Spleen (tissue), 11 donors: ENCODE measurements around the gene SLN. TPM values are rescaled to one million over a fixed set of nuclear protein-coding genes. Genes with fewer than 3 reads are reported as not detected.

Experiments
- DNase-seq: peaks from one replicate; pipeline ENCODE4 v3.0.0-alpha.2; 2020
- H3K27ac ChIP-seq, 8 donors: fragments of 200-600 bp; sonication (generic) in 7 of 8; 1 replicate in 4 of 8; 2 replicates in 4 of 8; pipeline versions ENCODE4 v1.5.0 to v1.8.0; 2016 to 2021; ENCODE audit warnings: inconsistent platforms in 4 of 8, mild to moderate bottlenecking in 4 of 8, moderate library complexity in 1 of 8
- H3K27me3 ChIP-seq, 7 donors: fragments of 200-600 bp; sonication (generic) in 6 of 7; replicated peaks in 1 of 7; 1 replicate in 4 of 7; 2 replicates in 3 of 7; pipeline versions ENCODE4 v1.5.0 to v1.8.0; 2016 to 2021; ENCODE audit warnings: inconsistent platforms in 3 of 7, mild to moderate bottlenecking in 1 of 7
- H3K36me3 ChIP-seq, 6 donors: fragments of 200-600 bp; sonication (generic) in 5 of 6; 1 replicate in 4 of 6; 2 replicates in 2 of 6; pipeline versions ENCODE4 v1.5.0 to v1.8.0; 2016 to 2021; ENCODE audit warnings: inconsistent platforms in 2 of 6
- H3K4me1 ChIP-seq, 6 donors: fragments of 200-600 bp; sonication (generic) in 5 of 6; 1 replicate in 3 of 6; 2 replicates in 3 of 6; pipeline versions ENCODE4 v1.5.0 to v1.8.0; 2016 to 2021; ENCODE audit warnings: inconsistent platforms in 3 of 6
- H3K4me3 ChIP-seq, 8 donors: fragments of 200-600 bp; sonication (generic) in 7 of 8; 1 replicate in 4 of 8; 2 replicates in 4 of 8; pipeline versions ENCODE4 v1.5.0 to v1.8.0; 2016 to 2021; ENCODE audit warnings: inconsistent platforms in 4 of 8, mild to moderate bottlenecking in 4 of 8, moderate library complexity in 2 of 8
- H3K9me3 ChIP-seq, 8 donors: fragments of 200-600 bp; sonication (generic) in 7 of 8; 1 replicate in 4 of 8; 2 replicates in 4 of 8; pipeline versions ENCODE4 v1.5.0 to v1.8.0; 2016 to 2021; ENCODE audit warnings: inconsistent platforms in 4 of 8
- CTCF ChIP-seq, 11 experiments: fragments of 200-600 bp in 7 of 11; fragments of 450-650 bp in 4 of 11; sonication (generic) in 4 of 11; IDR thresholded peaks in 8 of 11; conservative IDR thresholded peaks in 3 of 11; 1 replicate in 7 of 11; 2 replicates in 4 of 11; pipeline versions ENCODE4 v1.4.0 to v1.8.0; 2016 to 2021; ENCODE audit warnings: antibody characterized with exemption in 11 of 11, inconsistent platforms in 4 of 11, mild to moderate bottlenecking in 1 of 11
- POLR2A ChIP-seq, 3 donors: fragments of 450-650 bp; IDR thresholded peaks; one replicate each; pipeline ENCODE4 v1.5.1; 2017; ENCODE audit warnings: antibody characterized with exemption in 3 of 3, mild to moderate bottlenecking in 1 of 3
- POLR2AphosphoS5 ChIP-seq, 3 donors: sonication (generic); formaldehyde crosslinking; IDR thresholded peaks; one replicate each; pipeline ENCODE4 v1.5.1; 2017; ENCODE audit warnings: antibody characterized with exemption in 3 of 3
- WGBS, 5 donors: extraction: QIAGEN DNeasy Blood & Tissue Kit in 3 of 5; methylation state at CpG; one replicate each; pipeline versions ENCODE4 v1.1.5 to v1.1.7; 2013 to 2018; 5-methylcytosine and 5-hydroxymethylcytosine counted together
- intact Hi-C: fragments of 100-400 bp; cut with DNase I; formaldehyde crosslinking; loops from one replicate; pipeline ENCODE4 v1.15.0; 2023; ENCODE audit warnings: low total_unique reads
- polyA plus RNA-seq, 3 donors: library from polyadenylated mRNA; stranded (reverse); fragments of 200-250 nt; gene quantifications; one replicate each; pipeline ENCODE4 v1.2.1, GENCODE V29; 2013
- total RNA-seq, 7 donors: library from RNA; depleted of rRNA in 3 of 7; stranded (reverse); fragments of >200 nt in 3 of 7; fragmentation: NEBNext Ultra II Directional in 4 of 7; extraction: Animal tissue kit (Norgen Biotek cat#: 25700) in 4 of 7; gene quantifications; one replicate each; pipeline versions ENCODE4 v1.1.0 to v1.2.1, GENCODE V29; 2016 to 2021
- donor health status: healthy with polysubstance abuse.
- donor health status: DM: no; HTN: no; CAD: no; lungs with moderate emphysema.
- donor health status: DM: no; HTN: no; CAD: no.
- donor health status: Bipolar disorder and iron deficiency.
- donor health status: healthy.
- donor health status: DM: no; HTN: no; CAD: no.
- donor health status: DM: yes; HTN: yes; CAD: no.

SLN gene
- total and polyA plus RNA-seq, 10 donors = 0.09 to 0.86 (median 0.48) TPM; not detected in 6

DNA sequence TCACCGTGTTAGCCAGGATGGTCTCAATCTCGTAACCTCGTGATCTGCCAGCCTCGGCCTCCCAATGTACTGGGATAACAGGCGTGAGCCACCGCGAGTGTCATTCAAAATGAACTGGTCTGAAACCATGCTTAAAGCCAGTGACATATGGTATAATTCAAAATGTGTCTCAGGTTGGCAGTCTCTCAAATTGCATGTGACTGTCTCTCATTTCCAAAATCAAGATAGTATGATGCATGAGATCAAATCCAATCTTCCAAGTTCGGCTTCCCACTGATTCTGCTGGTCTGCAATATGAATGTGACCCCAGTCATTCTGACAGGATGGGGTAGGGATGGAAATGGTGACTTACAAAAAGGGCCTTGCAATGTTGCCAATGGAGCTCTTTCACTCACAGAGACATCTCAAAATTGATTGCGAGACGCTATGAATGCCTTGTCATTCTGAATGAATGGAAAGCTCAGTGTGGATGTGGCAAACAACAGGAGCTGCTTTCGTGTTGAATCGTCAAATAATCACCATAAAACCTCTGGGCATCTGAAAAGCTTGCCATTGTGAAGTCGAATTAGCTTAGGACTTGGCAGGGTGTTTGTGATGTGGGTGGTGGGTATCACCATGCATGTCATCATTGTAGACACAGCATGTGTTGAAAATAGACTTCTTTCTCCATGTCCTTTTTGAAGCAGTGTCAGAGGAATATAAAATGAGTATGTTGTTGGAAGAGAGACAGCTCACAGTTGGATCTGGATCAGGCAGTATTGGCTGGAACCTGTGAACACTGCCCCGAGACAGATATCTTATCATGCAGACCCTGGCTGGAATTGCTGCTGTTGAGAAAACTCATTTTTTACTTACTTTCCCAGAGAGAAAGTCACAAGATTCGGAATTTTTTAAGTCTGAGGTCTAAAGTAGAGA lies 12.2 kb downstream of the SLN start:
- Histone ChIP-seq H3K9me3 (no peaks in the 10 kb centered on the region), H3K27me3 (peaks cover 0 to 27% (median 0%) of the 10 kb centered on the region in 7 donors), H3K4me1 (no peaks in the 10 kb centered on the region), H3K36me3 (no peaks in the 10 kb centered on the region), H3K27ac (no peak overlapping the region), H3K4me3 (no peak overlapping the region)
- 81 to 88% (median 83%) methylated on average over 15 of the region's 15 CpGs for WGBS, 5 donors
- intact Hi-C loops = no loop called here
- TF ChIP-seq CTCF (IDR thresholded peaks at IDR 0.05 in 8 of 11, conservative IDR thresholded peaks at IDR 0.05 in 3 of 11) (no peak), POLR2AphosphoS5 (IDR thresholded peaks at IDR 0.05) (no peak), POLR2A (IDR thresholded peaks at IDR 0.05) (no peak)
- no peak for DNase-seq

DNA sequence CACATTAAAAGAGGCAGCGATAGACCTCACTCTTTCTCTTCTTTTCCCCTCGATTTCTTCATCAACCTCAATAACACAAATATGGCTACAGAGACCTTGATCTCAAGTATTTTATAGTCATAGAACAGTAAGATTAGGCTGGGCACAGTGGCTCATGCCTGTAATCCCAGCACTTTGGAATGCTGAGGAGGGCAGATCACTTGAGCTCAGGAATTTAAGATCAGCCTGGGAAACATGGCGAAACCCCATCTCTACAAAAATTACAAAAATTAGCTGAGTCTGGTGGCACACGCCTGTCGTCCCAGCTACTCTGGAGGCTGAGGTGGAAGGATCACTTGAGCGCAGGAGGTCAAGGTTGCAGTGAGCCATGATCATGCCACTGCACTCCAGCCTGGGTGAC lies 14.6 kb downstream of the SLN start:
- no peaks in the 10 kb centered on the region for H3K36me3 ChIP-seq
- H3K4me1 ChIP-seq = no peaks in the 10 kb centered on the region
- H3K9me3 ChIP-seq = no peaks in the 10 kb centered on the region
- WGBS, 5 donors = 67 to 86% (median 80%) methylated on average over 6 of the region's 6 CpGs
- no peak for DNase-seq
- intact Hi-C loops = no loop called here
- H3K27ac ChIP-seq = no peak overlapping the region
- H3K27me3 ChIP-seq = peaks cover 0 to 21% (median 0%) of the 10 kb centered on the region in 7 donors
- TF ChIP-seq POLR2AphosphoS5 (IDR thresholded peaks at IDR 0.05) (no peak), CTCF (IDR thresholded peaks at IDR 0.05 in 8 of 11, conservative IDR thresholded peaks at IDR 0.05 in 3 of 11) (no peak), POLR2A (IDR thresholded peaks at IDR 0.05) (no peak)
- no peak overlapping the region for H3K4me3 ChIP-seq

DNA sequence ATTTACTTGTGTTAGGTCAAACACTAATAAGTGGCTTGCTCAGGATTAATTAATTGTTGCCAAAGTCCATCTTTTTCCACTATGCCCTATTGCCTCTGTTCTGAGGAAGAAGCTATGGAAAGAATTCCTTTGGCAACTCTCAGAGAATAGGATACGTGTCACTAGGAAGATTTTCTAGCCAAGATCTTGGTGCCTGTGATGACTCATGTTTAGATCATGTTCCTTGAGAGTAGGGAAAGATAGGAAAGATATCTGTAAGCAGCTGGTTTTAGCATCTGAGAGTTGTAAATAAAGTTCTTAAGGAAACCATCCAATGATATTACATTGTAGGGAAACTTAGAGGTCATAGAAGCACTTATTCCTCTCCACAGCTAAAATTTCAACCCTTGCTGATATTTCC lies 15.7 kb downstream of the SLN start:
- Histone ChIP-seq H3K4me3 (no peak overlapping the region), H3K27ac (no peak overlapping the region), H3K36me3 (no peaks in the 10 kb centered on the region), H3K4me1 (no peaks in the 10 kb centered on the region), H3K9me3 (no peaks in the 10 kb centered on the region), H3K27me3 (peaks cover 0 to 26% (median 3%) of the 10 kb centered on the region in 7 donors)
- DNase-seq = no peak
- 25 to 67% (median 48%) methylated on average over 1 of the region's 1 CpG for WGBS, 5 donors
- intact Hi-C loops = no loop called here
- no peak for TF ChIP-seq POLR2AphosphoS5 (IDR thresholded peaks at IDR 0.05)
- no peak for TF ChIP-seq CTCF (IDR thresholded peaks at IDR 0.05 in 8 of 11, conservative IDR thresholded peaks at IDR 0.05 in 3 of 11)
- no peak for TF ChIP-seq POLR2A (IDR thresholded peaks at IDR 0.05)

GRCh38 chr11:107695446-107695845 lies 16.4 kb downstream of the SLN start:
- intact Hi-C loops = no loop called here
- no peak overlapping the region for H3K4me3 ChIP-seq
- no peaks in the 10 kb centered on the region for H3K9me3 ChIP-seq
- no peaks in the 10 kb centered on the region for H3K36me3 ChIP-seq
- H3K4me1 ChIP-seq = no peaks in the 10 kb centered on the region
- TF ChIP-seq CTCF (IDR thresholded peaks at IDR 0.05 in 8 of 11, conservative IDR thresholded peaks at IDR 0.05 in 3 of 11) (no peak), POLR2A (IDR thresholded peaks at IDR 0.05) (no peak), POLR2AphosphoS5 (IDR thresholded peaks at IDR 0.05) (no peak)
- H3K27ac ChIP-seq = no peak overlapping the region
- 67 to 83% (median 75%) methylated on average over 1 of the region's 1 CpG for WGBS, 5 donors
- peaks cover 0 to 33% (median 0%) of the 10 kb centered on the region in 7 donors for H3K27me3 ChIP-seq
- no peak for DNase-seq
